Activated CD8-positive, alpha-beta T cell treated with anti-CD3 and anti-CD28 coated beads, Interleukin-2, amount 10 ng/mL, durations not matched to agents 7 days and 5 days (primary cell): ENCODE data around the gene OR51B5. TPM values are rescaled to one million over a fixed set of nuclear protein-coding genes. Genes with fewer than 3 reads are reported as not detected.
"Not testable (repeated sequence)": the region's sequence is repeated elsewhere in the genome, so short reads cannot be mapped to it uniquely, and the experiment has no call there.

Experiments used
- ATAC-seq: fragments of 150-1000 bp; cut with Tn5 transposase; one replicate; pipeline ENCODE4 v1.10.0; 2021; ENCODE audit warnings: moderate library complexity
- CTCF ChIA-PET: fragments of 350-600 bp; sonication (Branson Sonifier 250); formaldehyde crosslinking; loops from one replicate; lab custom pipeline; 2021; ENCODE audit warnings: antibody characterized with exemption; lab: Charles Lee
- POLR2A ChIA-PET: fragments of 350-600 bp; sonication (Branson Sonifier 250); formaldehyde crosslinking; loops from one replicate; lab custom pipeline; 2021; ENCODE audit warnings: antibody characterized with exemption; lab: Charles Lee
- DNase-seq: peaks from one replicate; pipeline ENCODE4 v3.0.0-alpha.2; 2020
- H3K27ac Mint-ChIP-seq: one replicate; pipeline ENCODE4 v1.8.0; 2021; ENCODE audit warnings: mild to moderate bottlenecking, mixed read lengths
- H3K27me3 Mint-ChIP-seq: one replicate; pipeline ENCODE4 v1.8.0; 2021; ENCODE audit warnings: low read depth, mixed read lengths
- H3K36me3 Mint-ChIP-seq: one replicate; pipeline ENCODE4 v1.8.0; 2021; ENCODE audit warnings: low read depth, mixed read lengths
- H3K4me1 Mint-ChIP-seq: one replicate; pipeline ENCODE4 v1.8.0; 2021; ENCODE audit warnings: low read depth, mixed read lengths
- H3K4me3 Mint-ChIP-seq: one replicate; pipeline ENCODE4 v1.8.0; 2021; ENCODE audit warnings: mild to moderate bottlenecking, mixed read lengths
- H3K9me3 Mint-ChIP-seq: one replicate; pipeline ENCODE4 v1.8.0; 2022; ENCODE audit warnings: mixed read lengths; ENCODE audit not compliant: insufficient read depth
- total RNA-seq, 2 experiments: library from RNA; stranded (reverse); gene quantifications; one replicate each; pipeline ENCODE4 v1.2.3, GENCODE V29; 2021

Gene OR51B5
- total RNA-seq, 2 experiments from 2014 or later = not detected

GRCh38 chr11:5363679-5364078 lies 20.4 kb upstream of the OR51B5 start:
- Mint-ChIP-seq H3K36me3 (no peaks in the 10 kb centered on the region), H3K4me3 (no peak overlapping the region), H3K4me1 (no peaks in the 10 kb centered on the region), H3K27ac (no peak overlapping the region), H3K27me3 (peaks cover 2% of the 10 kb centered on the region), H3K9me3 (no peaks in the 10 kb centered on the region)
- ATAC-seq = no peak
- ChIA-PET POLR2A (no interaction called here), CTCF (no interaction called here)
- no peak for DNase-seq

DNA sequence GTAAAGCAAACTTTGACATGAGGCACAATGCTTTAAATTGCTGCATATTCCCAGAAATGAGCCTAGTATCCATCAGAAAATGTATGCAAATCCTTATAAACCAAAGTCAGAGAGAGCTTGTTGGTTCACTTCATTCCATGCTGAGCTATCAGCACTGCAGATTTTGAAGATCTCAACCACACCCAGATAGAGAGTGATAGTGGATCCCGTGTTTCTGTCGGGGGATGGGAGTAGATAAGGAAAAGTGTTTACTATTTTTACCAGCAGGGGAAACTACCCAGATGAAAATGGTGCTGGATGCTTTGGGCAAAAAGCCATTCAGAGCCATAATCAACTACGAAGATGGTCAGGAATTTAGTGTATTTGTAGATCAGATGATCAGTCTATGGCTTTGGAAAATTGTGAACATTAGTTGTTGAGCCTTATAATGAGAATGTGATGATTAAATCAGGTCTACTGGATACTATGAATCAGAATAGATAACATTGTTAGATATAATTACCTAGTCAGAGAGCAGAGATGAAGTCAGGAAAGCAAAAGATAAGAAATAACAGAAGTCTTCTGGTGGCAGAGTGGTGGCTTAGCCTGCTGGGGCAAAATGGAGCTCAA lies 18.8 kb upstream of the OR51B5 start:
- ChIA-PET POLR2A (no interaction called here), CTCF (no interaction called here)
- DNase-seq = no peak
- no peak for ATAC-seq
- no peak overlapping the region for H3K4me3 Mint-ChIP-seq
- no peaks in the 10 kb centered on the region for H3K27me3 Mint-ChIP-seq
- H3K36me3 Mint-ChIP-seq = no peaks in the 10 kb centered on the region
- H3K27ac Mint-ChIP-seq = no peak overlapping the region
- H3K9me3 Mint-ChIP-seq = no peaks in the 10 kb centered on the region
- H3K4me1 Mint-ChIP-seq = no peaks in the 10 kb centered on the region

DNA sequence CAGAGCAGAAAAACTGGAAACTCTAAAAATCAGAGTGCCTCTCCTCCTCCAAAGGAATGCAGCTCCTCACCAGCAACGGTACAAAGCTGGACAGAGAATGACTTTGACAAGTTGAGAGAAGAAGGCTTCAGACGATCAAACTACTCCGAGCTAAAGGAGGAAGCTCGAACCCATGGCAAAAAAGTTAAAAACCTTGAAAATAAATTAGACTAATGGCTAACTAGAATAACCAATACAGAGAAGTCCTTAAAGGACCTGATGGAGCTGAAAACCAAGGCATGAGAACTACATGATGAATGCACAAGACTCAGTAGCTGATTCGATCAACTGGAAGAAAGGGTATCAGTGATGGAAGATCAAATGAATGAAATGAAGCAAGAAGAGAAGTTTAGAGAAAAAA lies 12.7 kb upstream of the OR51B5 start:
- H3K4me3 Mint-ChIP-seq, POLR2A ChIA-PET, H3K9me3 Mint-ChIP-seq, H3K27ac Mint-ChIP-seq, DNase-seq, ATAC-seq, CTCF ChIA-PET, H3K27me3 Mint-ChIP-seq, H3K36me3 Mint-ChIP-seq, H3K4me1 Mint-ChIP-seq: not testable (repeated sequence)

- Mint-ChIP-seq H3K36me3 (no peaks in the 10 kb centered on the region), H3K27ac (no peak within 1 kb of the TSS), H3K9me3 (no peaks in the 10 kb centered on the region), H3K4me3 (no peak within 1 kb of the TSS), H3K27me3 (no peaks in the 10 kb centered on the region), H3K4me1 (no peaks in the 10 kb centered on the region)
- POLR2A ChIA-PET = no interaction called here
- ATAC-seq (no peak), DNase-seq (no peak)
- CTCF ChIA-PET = no interaction called here
Measured at GRCh38 chr11:5351208-5351607, 7.9 kb upstream of the OR51B5 start, which contains the start of gene OR51B6. OR51B6 (plus strand) TSS chr11:5351508; CDS start chr11:5351508, 0 bp downstream.

GRCh38 chr11:5349550-5349949 lies 6.2 kb upstream of the OR51B5 start:
- no peaks in the 10 kb centered on the region for H3K4me1 Mint-ChIP-seq
- H3K4me3 Mint-ChIP-seq = no peak overlapping the region
- POLR2A ChIA-PET = no interaction called here
- H3K9me3 Mint-ChIP-seq = no peaks in the 10 kb centered on the region
- H3K36me3 Mint-ChIP-seq = no peaks in the 10 kb centered on the region
- ATAC-seq = no peak
- H3K27ac Mint-ChIP-seq = no peak overlapping the region
- no peaks in the 10 kb centered on the region for H3K27me3 Mint-ChIP-seq
- DNase-seq = no peak
- CTCF ChIA-PET = no interaction called here

GRCh38 chr11:5348551-5349194 lies 5.3 kb upstream of the OR51B5 start:
- Mint-ChIP-seq H3K9me3 (no peaks in the 10 kb centered on the region), H3K27me3 (no peaks in the 10 kb centered on the region), H3K4me3 (no peak overlapping the region), H3K27ac (no peak overlapping the region), H3K36me3 (no peaks in the 10 kb centered on the region), H3K4me1 (no peaks in the 10 kb centered on the region)
- ATAC-seq (no peak), DNase-seq (no peak)
- POLR2A ChIA-PET = no interaction called here
- CTCF ChIA-PET = no interaction called here

- ChIA-PET POLR2A (no interaction called here), CTCF (no interaction called here)
- H3K27me3 Mint-ChIP-seq = no peaks in the 10 kb centered on the region
- H3K27ac Mint-ChIP-seq = no peak overlapping the region
- no peak for DNase-seq
- no peak for ATAC-seq
- H3K4me3 Mint-ChIP-seq = no peak overlapping the region
- H3K9me3 Mint-ChIP-seq = no peaks in the 10 kb centered on the region
- H3K4me1 Mint-ChIP-seq = no peaks in the 10 kb centered on the region
- H3K36me3 Mint-ChIP-seq = no peaks in the 10 kb centered on the region
Measured at GRCh38 chr11:5345831-5346230, 2.5 kb upstream of the OR51B5 start.

DNA sequence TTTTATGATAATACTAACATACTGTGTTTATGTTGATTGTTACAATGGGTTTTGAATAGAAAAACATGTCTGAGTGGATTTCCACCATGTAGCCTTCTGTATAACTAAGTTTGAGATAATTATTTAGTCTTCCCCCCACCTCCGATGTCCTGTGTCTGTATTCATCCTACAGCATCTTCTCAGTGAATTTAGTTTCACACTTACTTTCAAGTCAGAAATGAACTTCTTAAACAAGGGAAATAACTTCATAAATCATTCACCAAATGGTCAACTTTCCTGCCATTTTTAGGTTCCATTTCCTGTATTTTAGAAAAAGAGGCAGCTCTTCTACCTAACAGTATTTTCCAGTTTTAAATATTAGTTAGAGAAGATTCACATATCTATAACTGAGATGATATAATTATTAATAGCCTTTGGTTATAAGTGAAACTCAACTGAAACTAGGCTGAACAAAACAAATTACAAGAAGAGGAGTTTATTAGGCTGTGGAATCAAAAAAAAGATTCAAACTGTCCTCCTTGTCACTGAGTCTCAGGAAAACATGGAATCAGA lies 3.5 kb downstream of the OR51B5 start:
- no peaks in the 10 kb centered on the region for H3K36me3 Mint-ChIP-seq
- H3K4me1 Mint-ChIP-seq = no peaks in the 10 kb centered on the region
- H3K27ac Mint-ChIP-seq = no peak overlapping the region
- H3K4me3 Mint-ChIP-seq = no peak overlapping the region
- no peaks in the 10 kb centered on the region for H3K9me3 Mint-ChIP-seq
- CTCF ChIA-PET = no interaction called here
- ATAC-seq = no peak
- no peak for DNase-seq
- no peaks in the 10 kb centered on the region for H3K27me3 Mint-ChIP-seq
- POLR2A ChIA-PET = no interaction called here

DNA sequence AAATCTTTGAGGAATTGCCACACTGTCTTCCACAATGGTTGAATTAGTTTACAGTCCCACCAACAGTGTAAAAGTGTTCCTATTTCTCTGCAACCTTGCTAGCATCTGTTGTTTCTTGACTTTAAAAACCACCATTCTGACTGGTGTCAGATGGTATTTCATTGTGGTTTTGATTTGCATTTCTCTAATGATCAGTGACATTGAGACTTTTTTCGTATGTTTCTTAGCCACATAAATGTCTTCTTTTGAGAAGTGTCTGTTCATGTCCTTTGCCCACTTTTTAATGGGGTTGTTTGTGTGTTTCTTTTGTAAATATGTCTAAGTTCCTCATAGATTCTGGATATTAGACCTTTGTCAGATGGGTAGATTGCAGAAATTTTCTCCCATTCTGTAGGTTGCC lies 6.1 kb downstream of the OR51B5 start:
- DNase-seq, H3K4me3 Mint-ChIP-seq, CTCF ChIA-PET, H3K36me3 Mint-ChIP-seq, ATAC-seq, H3K4me1 Mint-ChIP-seq, H3K27me3 Mint-ChIP-seq, H3K27ac Mint-ChIP-seq, H3K9me3 Mint-ChIP-seq, POLR2A ChIA-PET: not testable (repeated sequence)

DNA sequence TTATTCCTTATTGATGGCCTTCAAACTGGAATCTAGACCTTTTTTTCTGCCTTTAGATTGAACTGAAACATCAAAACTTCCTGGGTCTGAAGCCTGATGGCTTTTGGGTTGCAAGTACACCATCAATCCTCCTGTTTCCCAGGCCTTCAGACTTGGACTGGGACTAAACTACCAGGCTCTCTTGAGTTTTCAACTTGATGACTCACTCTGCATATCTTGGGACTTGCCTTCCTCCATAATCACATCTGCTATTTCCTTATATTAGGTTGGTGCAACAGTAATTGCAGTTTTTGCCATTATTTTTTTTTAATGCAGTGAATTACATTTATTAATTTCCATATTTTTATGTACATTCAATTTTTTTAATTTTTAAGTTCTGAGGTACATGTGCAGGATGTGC lies 7.0 kb downstream of the OR51B5 start:
- Mint-ChIP-seq H3K9me3 (no peaks in the 10 kb centered on the region), H3K4me1 (no peaks in the 10 kb centered on the region), H3K27ac (no peak overlapping the region), H3K36me3 (no peaks in the 10 kb centered on the region), H3K4me3 (no peak overlapping the region), H3K27me3 (no peaks in the 10 kb centered on the region)
- POLR2A ChIA-PET = no interaction called here
- CTCF ChIA-PET = no interaction called here
- no peak for ATAC-seq
- no peak for DNase-seq

DNA sequence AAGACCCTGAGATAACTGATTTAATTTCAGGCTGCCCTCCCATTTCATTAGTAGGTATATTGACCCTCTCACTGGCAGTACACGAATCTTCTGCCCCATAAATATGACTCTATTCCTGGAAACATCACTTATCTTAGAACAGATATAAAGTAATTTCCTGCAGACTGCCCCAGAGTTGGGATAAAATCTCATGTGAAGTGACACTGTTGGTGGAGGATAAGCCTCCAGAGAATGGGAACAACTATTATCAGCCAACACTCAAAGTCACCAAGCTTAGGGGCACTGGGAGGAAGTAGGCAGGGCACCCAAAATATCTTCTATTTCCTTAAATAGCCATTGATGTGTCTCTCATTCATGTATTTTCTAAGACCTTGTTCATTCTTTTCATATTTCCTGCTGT lies 8.2 kb downstream of the OR51B5 start:
- POLR2A ChIA-PET = no interaction called here
- ATAC-seq = no peak
- H3K36me3 Mint-ChIP-seq = no peaks in the 10 kb centered on the region

DNA sequence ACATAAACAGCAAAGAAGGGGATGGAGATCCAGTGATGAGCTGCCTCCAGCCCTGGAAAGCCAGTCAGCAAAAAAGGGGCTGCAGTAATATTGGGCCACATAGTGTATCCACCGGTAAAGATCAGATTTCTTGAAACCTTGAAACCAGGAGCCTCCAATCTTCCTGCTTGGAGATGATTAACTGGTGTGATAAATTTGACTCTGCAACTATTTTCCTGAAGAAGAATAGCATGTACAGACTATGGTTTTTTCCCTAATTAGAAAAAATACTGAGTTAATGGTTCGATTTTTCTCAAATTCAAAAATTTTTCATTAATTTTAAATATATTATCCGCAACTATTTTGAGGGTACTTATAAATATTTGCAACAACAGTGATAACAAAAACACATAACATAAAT lies 19.1 kb downstream of the OR51B5 start, which contains the start of gene OR51B2:
OR51B2 (minus strand) TSS at position 101 of the 400 bp plus-strand sequence; CDS start at position 101, 0 bp downstream.
- ATAC-seq (no peak), DNase-seq (no peak)
- H3K4me3 Mint-ChIP-seq = no peak within 1 kb of the TSS
- peaks cover 2% of the 10 kb centered on the region for H3K27me3 Mint-ChIP-seq
- H3K27ac Mint-ChIP-seq = no peak within 1 kb of the TSS
- ChIA-PET CTCF (no interaction called here), POLR2A (no interaction called here)
- H3K36me3 Mint-ChIP-seq = no peaks in the 10 kb centered on the region
- H3K9me3 Mint-ChIP-seq = no peaks in the 10 kb centered on the region
- H3K4me1 Mint-ChIP-seq = no peaks in the 10 kb centered on the region

More for the DNA sequence above, 8.2 kb downstream of the OR51B5 start:
- H3K27ac Mint-ChIP-seq = no peak overlapping the region
- CTCF ChIA-PET = no interaction called here
- H3K27me3 Mint-ChIP-seq = no peaks in the 10 kb centered on the region
- no peak overlapping the region for H3K4me3 Mint-ChIP-seq
- H3K9me3 Mint-ChIP-seq = no peaks in the 10 kb centered on the region
- DNase-seq = no peak
- H3K4me1 Mint-ChIP-seq = no peaks in the 10 kb centered on the region
